ENCODE data around the gene EIF2S3.

The EIF2S3 gene

GRCh38 chrX:24025741-24026403 is 28.9 kb upstream of the EIF2S3 start:
- TF ChIP-seq CTCF (IDR thresholded peaks at IDR 0.05; ENCODE audit: borderline replicate concordance, control extremely low read depth, extremely low read depth, insufficient read depth, missing control alignments) = no peak
- in situ Hi-C loops (cut with MboI; ENCODE audit: low sequenced_read_pairs, unreplicated experiment) = no loop called here
- no peak for DNase-seq (ENCODE audit: low spot score)

- no peak for TF ChIP-seq CTCF (IDR thresholded peaks at IDR 0.05; ENCODE audit: borderline replicate concordance, control extremely low read depth, extremely low read depth, insufficient read depth, missing control alignments)
- in situ Hi-C loops (cut with MboI; ENCODE audit: low sequenced_read_pairs, unreplicated experiment) = no loop called here
- no peak for DNase-seq (ENCODE audit: low spot score)
Measured at GRCh38 chrX:24026432-24026831, 28.3 kb upstream of the EIF2S3 start.

GRCh38 chrX:24027086-24027485 is 27.7 kb upstream of the EIF2S3 start, which contains the start of gene KLHL15:
Gene KLHL15, minus strand, starts transcription at chrX:24027186. Its CDS starts 20,493 bp downstream, at chrX:24006693.
- DNase-seq (ENCODE audit: low spot score) = no peak
- in situ Hi-C loops (cut with MboI; ENCODE audit: low sequenced_read_pairs, unreplicated experiment) = no loop called here
- TF ChIP-seq CTCF (IDR thresholded peaks at IDR 0.05; ENCODE audit: borderline replicate concordance, control extremely low read depth, extremely low read depth, insufficient read depth, missing control alignments) = no peak

GRCh38 chrX:24027985-24028384 is 26.8 kb upstream of the EIF2S3 start:
- in situ Hi-C loops (cut with MboI; ENCODE audit: low sequenced_read_pairs, unreplicated experiment) = no loop called here
- DNase-seq (ENCODE audit: low spot score) = no peak
- TF ChIP-seq CTCF (IDR thresholded peaks at IDR 0.05; ENCODE audit: borderline replicate concordance, control extremely low read depth, extremely low read depth, insufficient read depth, missing control alignments) = no peak

- in situ Hi-C loops (cut with MboI; ENCODE audit: low sequenced_read_pairs, unreplicated experiment) = no loop called here
- DNase-seq (ENCODE audit: low spot score) = no peak
- TF ChIP-seq CTCF (IDR thresholded peaks at IDR 0.05; ENCODE audit: borderline replicate concordance, control extremely low read depth, extremely low read depth, insufficient read depth, missing control alignments) = no peak
Measured at GRCh38 chrX:24030597-24030996, 24.2 kb upstream of the EIF2S3 start.

GRCh38 chrX:24034485-24034884 is 20.3 kb upstream of the EIF2S3 start:
- DNase-seq (ENCODE audit: low spot score) = no peak
- in situ Hi-C loops (cut with MboI; ENCODE audit: low sequenced_read_pairs, unreplicated experiment) = no loop called here
- TF ChIP-seq CTCF (IDR thresholded peaks at IDR 0.05; ENCODE audit: borderline replicate concordance, control extremely low read depth, extremely low read depth, insufficient read depth, missing control alignments) = no peak
